ENCODE measurements around the gene FMN1.

- TF ChIP-seq KDM1A (IDR thresholded peaks at IDR 0.05; ENCODE audit: low read depth) (no peak), CTCF (IDR thresholded peaks at IDR 0.05) (no peak), CHD4 (IDR thresholded peaks at IDR 0.05; ENCODE audit: borderline replicate concordance) (no peak), RFX5 (IDR thresholded peaks at IDR 0.05) (no peak), SMC3 (IDR thresholded peaks at IDR 0.05) (no peak), CHD2 (IDR thresholded peaks at IDR 0.05; ENCODE audit: low read length, partially characterized antibody) (no peak), MAX (IDR thresholded peaks at IDR 0.05) (no peak), RAD21 (conservative IDR thresholded peaks at IDR 0.05 in 1 of 2, IDR thresholded peaks at IDR 0.05 in 1 of 2) (no peak), ATOH8 (CRISPR knock-in tag; IDR thresholded peaks at IDR 0.05; ENCODE audit: low read depth) (no peak), ZFP36 (IDR thresholded peaks at IDR 0.05; ENCODE audit: borderline replicate concordance, partially characterized antibody) (no peak), POLR2A (IDR thresholded peaks at IDR 0.05; ENCODE audit: low read length) (no peak), EP300 (IDR thresholded peaks at IDR 0.05) (no peak), HOXA7 (CRISPR knock-in tag; IDR thresholded peaks at IDR 0.05) (no peak), RNF2 (IDR thresholded peaks at IDR 0.05; ENCODE audit: borderline replicate concordance, low read depth) (no peak)
Observed at GRCh38 chr15:32974691-32975090, 219.8 kb downstream of the FMN1 start.

All from A549 (cell line).